Activated B cell treated with CpG ODN at 0.5 μM for 24 hours (primary cell): ENCODE data around the gene KIF5C. TPM values are rescaled to one million over a fixed set of nuclear protein-coding genes. Genes with fewer than 3 reads are reported as not detected.

Experiments used
- ATAC-seq: fragments of 200-7000 bp; cut with Tn5 transposase; one replicate; pipeline ENCODE4 v1.10.0; 2021; ENCODE audit warnings: low read depth, mild to moderate bottlenecking, moderate library complexity
- CTCF ChIA-PET: fragments of 350-600 bp; sonication (Branson Sonifier 250); formaldehyde crosslinking; loops from one replicate; lab custom pipeline; 2021; ENCODE audit warnings: antibody characterized with exemption; lab: Charles Lee
- POLR2A ChIA-PET: fragments of 350-600 bp; sonication (Branson Sonifier 250); formaldehyde crosslinking; loops from one replicate; lab custom pipeline; 2021; ENCODE audit warnings: antibody characterized with exemption; lab: Charles Lee
- DNase-seq: peaks from one replicate; pipeline ENCODE4 v3.0.0; 2022
- H3K27ac Mint-ChIP-seq: one replicate; pipeline ENCODE4 v1.8.0; 2020; ENCODE audit warnings: mixed read lengths
- H3K27me3 Mint-ChIP-seq: one replicate; pipeline ENCODE4 v1.8.0; 2021; ENCODE audit warnings: mixed read lengths
- H3K36me3 Mint-ChIP-seq: one replicate; pipeline ENCODE4 v1.8.0; 2021; ENCODE audit warnings: low read depth, mixed read lengths
- H3K4me1 Mint-ChIP-seq: one replicate; pipeline ENCODE4 v1.8.0; 2021; ENCODE audit warnings: mixed read lengths
- H3K4me3 Mint-ChIP-seq: one replicate; pipeline ENCODE4 v1.8.0; 2020; ENCODE audit warnings: mild to moderate bottlenecking, mixed read lengths
- H3K9me3 Mint-ChIP-seq: one replicate; pipeline ENCODE4 v1.8.0; 2020; ENCODE audit warnings: mixed read lengths
- intact Hi-C: fragments of 100-400 bp; cut with micrococcal nuclease; formaldehyde crosslinking; loops from one replicate; pipeline ENCODE4 v1.15.1; 2024
- total RNA-seq: library from RNA; stranded (reverse); gene quantifications from 2 replicates; pipeline ENCODE4 v1.2.3, GENCODE V29; 2022
- TF ChIP-seq, protein P1 (sequence below): fragments of 200-600 bp; IDR thresholded peaks from one replicate; pipeline ENCODE4 v1.8.0; 2022; ENCODE audit warnings: antibody characterized with exemption, mild to moderate bottlenecking

Gene KIF5C
- total RNA-seq, 1 donor from 2014 or later = 2.6 TPM

- DNase-seq (peak; percentile 18), ATAC-seq (peak; percentile 16)
- ChIA-PET CTCF (no interaction called here), POLR2A (interaction anchor here (0.6 to 0.7 kb wide), 2 partner anchors 50 to 163 kb away, joined by 3 to 7 read pairs; no protein-coding TSS in a partner anchor)
- peak overlapping the region; percentile 82 for H3K4me3 Mint-ChIP-seq
- H3K36me3 Mint-ChIP-seq = no peaks in the 10 kb centered on the region
- no peak overlapping the region for H3K27ac Mint-ChIP-seq
- H3K27me3 Mint-ChIP-seq = peaks cover 34% of the 10 kb centered on the region
- TF ChIP-seq, protein P1, sequence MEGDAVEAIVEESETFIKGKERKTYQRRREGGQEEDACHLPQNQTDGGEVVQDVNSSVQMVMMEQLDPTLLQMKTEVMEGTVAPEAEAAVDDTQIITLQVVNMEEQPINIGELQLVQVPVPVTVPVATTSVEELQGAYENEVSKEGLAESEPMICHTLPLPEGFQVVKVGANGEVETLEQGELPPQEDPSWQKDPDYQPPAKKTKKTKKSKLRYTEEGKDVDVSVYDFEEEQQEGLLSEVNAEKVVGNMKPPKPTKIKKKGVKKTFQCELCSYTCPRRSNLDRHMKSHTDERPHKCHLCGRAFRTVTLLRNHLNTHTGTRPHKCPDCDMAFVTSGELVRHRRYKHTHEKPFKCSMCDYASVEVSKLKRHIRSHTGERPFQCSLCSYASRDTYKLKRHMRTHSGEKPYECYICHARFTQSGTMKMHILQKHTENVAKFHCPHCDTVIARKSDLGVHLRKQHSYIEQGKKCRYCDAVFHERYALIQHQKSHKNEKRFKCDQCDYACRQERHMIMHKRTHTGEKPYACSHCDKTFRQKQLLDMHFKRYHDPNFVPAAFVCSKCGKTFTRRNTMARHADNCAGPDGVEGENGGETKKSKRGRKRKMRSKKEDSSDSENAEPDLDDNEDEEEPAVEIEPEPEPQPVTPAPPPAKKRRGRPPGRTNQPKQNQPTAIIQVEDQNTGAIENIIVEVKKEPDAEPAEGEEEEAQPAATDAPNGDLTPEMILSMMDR = no peak
- intact Hi-C loops = loop anchor here (2.0 to 5.0 kb wide), 2 partner anchors 50 to 1034 kb away; no protein-coding TSS in a partner anchor
- peaks cover 4% of the 10 kb centered on the region for H3K9me3 Mint-ChIP-seq
- H3K4me1 Mint-ChIP-seq = peaks cover 14% of the 10 kb centered on the region
These were observed 1.8 kb downstream of the KIF5C start for GRCh38 chr2:148876595-148877402.

DNA sequence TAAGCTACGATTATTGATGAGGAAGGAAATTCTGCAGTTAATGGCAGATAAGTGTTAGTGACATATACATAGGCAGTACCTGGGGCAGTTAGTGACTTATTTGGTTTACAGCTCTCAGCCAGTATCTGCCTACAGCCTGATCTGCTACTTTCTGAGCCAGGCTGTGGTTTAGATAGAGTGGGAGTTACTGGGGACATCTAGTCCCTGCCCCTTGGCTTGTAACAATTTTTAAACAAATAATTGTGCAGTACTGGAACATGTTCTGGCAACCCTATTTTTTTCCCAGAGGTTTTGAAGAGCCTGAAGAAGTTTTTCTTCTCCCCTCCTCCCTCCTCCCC is 2.3 kb downstream of the KIF5C start:
- H3K27ac Mint-ChIP-seq = no peak overlapping the region
- POLR2A ChIA-PET = no interaction called here
- CTCF ChIA-PET = no interaction called here

GRCh38 chr2:148880636-148881035 is 5.6 kb downstream of the KIF5C start:
- peaks cover 14% of the 10 kb centered on the region for H3K4me1 Mint-ChIP-seq
- ATAC-seq (no peak), DNase-seq (no peak)
- H3K9me3 Mint-ChIP-seq = peaks cover 4% of the 10 kb centered on the region
- intact Hi-C loops = no loop called here
- no peaks in the 10 kb centered on the region for H3K36me3 Mint-ChIP-seq
- H3K4me3 Mint-ChIP-seq = no peak overlapping the region
- peaks cover 18% of the 10 kb centered on the region for H3K27me3 Mint-ChIP-seq
- TF ChIP-seq, protein P1 = no peak
- POLR2A ChIA-PET = no interaction called here
- no peak overlapping the region for H3K27ac Mint-ChIP-seq
- CTCF ChIA-PET = no interaction called here

More for the DNA sequence above, 2.3 kb downstream of the KIF5C start:
- no peaks in the 10 kb centered on the region for H3K36me3 Mint-ChIP-seq
- TF ChIP-seq, protein P1 = no peak
- peaks cover 4% of the 10 kb centered on the region for H3K9me3 Mint-ChIP-seq
- peaks cover 14% of the 10 kb centered on the region for H3K4me1 Mint-ChIP-seq
- ATAC-seq (no peak), DNase-seq (no peak)
- peak overlapping the region; percentile 82 for H3K4me3 Mint-ChIP-seq
- intact Hi-C loops = loop anchor here (2.0 to 5.0 kb wide), 2 partner anchors 49 to 1035 kb away; no protein-coding TSS in a partner anchor
- peaks cover 30% of the 10 kb centered on the region for H3K27me3 Mint-ChIP-seq

DNA sequence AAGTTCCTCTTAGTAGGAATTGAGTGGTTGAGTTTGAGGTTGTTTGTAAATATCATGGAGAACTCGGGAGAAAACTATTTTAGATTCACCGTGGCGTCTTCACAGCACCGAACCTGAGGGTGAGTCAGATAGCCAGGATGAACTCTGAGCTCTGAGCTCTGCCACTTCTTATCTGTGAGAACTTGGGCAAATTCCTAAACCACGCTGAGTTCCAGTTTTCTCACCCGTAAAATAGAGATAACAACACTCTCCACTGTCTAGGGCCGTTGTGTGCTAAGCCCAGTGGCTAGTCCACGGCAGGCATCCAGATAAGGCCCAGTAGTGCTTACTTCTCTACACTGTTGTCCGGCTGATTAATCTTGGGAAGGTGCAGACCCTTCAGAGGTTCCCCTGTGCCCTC is 7.0 kb downstream of the KIF5C start:
- DNase-seq (no peak), ATAC-seq (no peak)
- intact Hi-C loops = no loop called here
- POLR2A ChIA-PET = no interaction called here
- no peak overlapping the region for H3K4me3 Mint-ChIP-seq
- H3K9me3 Mint-ChIP-seq = peaks cover 4% of the 10 kb centered on the region
- CTCF ChIA-PET = no interaction called here
- peaks cover 20% of the 10 kb centered on the region for H3K27me3 Mint-ChIP-seq
- H3K27ac Mint-ChIP-seq = no peak overlapping the region
- no peaks in the 10 kb centered on the region for H3K36me3 Mint-ChIP-seq
- peaks cover 2% of the 10 kb centered on the region for H3K4me1 Mint-ChIP-seq
- TF ChIP-seq, protein P1 = no peak

- DNase-seq = no peak
- Mint-ChIP-seq H3K9me3 (peaks cover 4% of the 10 kb centered on the region), H3K4me1 (peaks cover 15% of the 10 kb centered on the region)
These were observed 10.2 kb downstream of the KIF5C start for GRCh38 chr2:148885209-148885608.

More at GRCh38 chr2:148885209-148885608, 10.2 kb downstream of the KIF5C start:
- H3K4me3 Mint-ChIP-seq = no peak overlapping the region
- ATAC-seq = no peak
- H3K27me3 Mint-ChIP-seq = peaks cover 28% of the 10 kb centered on the region
- intact Hi-C loops = no loop called here
- H3K27ac Mint-ChIP-seq = no peak overlapping the region
- CTCF ChIA-PET = no interaction called here
- POLR2A ChIA-PET = no interaction called here
- no peaks in the 10 kb centered on the region for H3K36me3 Mint-ChIP-seq
- TF ChIP-seq, protein P1 = no peak
